Measurements from ENCODE around the gene CNTNAP5.

Gene CNTNAP5

GRCh38 chr2:124604940-124605339 lies 579.9 kb downstream of the CNTNAP5 start:
- Histone ChIP-seq H3K79me2 (ENCODE audit: low read length) (no peaks in the 10 kb centered on the region), H3K27me3 (ENCODE audit: low read depth, low read length) (no peaks in the 10 kb centered on the region), H2AFZ (ENCODE audit: low read depth, low read length) (no peak overlapping the region), H3K36me3 (replicated peaks; ENCODE audit: low read depth, low read length) (no peaks in the 10 kb centered on the region), H3K9ac (ENCODE audit: low read length) (no peak overlapping the region), H3K4me3 (ENCODE audit: low read length) (no peak overlapping the region), H3K27ac (ENCODE audit: low read length) (no peak overlapping the region), H3K9me3 (ENCODE audit: insufficient read depth, low read length) (no peaks in the 10 kb centered on the region), H3K4me2 (ENCODE audit: low read length) (no peak overlapping the region), H3K4me1 (ENCODE audit: low read length) (no peaks in the 10 kb centered on the region), H4K20me1 (ENCODE audit: insufficient read depth, low read length) (no peaks in the 10 kb centered on the region)
- TF ChIP-seq CTCF (IDR thresholded peaks at IDR 0.05; ENCODE audit: low read depth, low read length) = no peak
- TF ChIP-seq EZH2phosphoT487 (IDR thresholded peaks at IDR 0.05; ENCODE audit: low read depth) = no peak

GRCh38 chr2:124607679-124608078 lies 582.6 kb downstream of the CNTNAP5 start:
- no peak for TF ChIP-seq CTCF (IDR thresholded peaks at IDR 0.05; ENCODE audit: low read depth, low read length)
- no peak for TF ChIP-seq EZH2phosphoT487 (IDR thresholded peaks at IDR 0.05; ENCODE audit: low read depth)
- H3K9ac ChIP-seq (ENCODE audit: low read length) = no peak overlapping the region
- H3K9me3 ChIP-seq (ENCODE audit: insufficient read depth, low read length) = no peaks in the 10 kb centered on the region
- no peaks in the 10 kb centered on the region for H3K79me2 ChIP-seq (ENCODE audit: low read length)
- no peaks in the 10 kb centered on the region for H4K20me1 ChIP-seq (ENCODE audit: insufficient read depth, low read length)
- H3K4me3 ChIP-seq (ENCODE audit: low read length) = no peak overlapping the region
- H3K4me2 ChIP-seq (ENCODE audit: low read length) = no peak overlapping the region
- H3K27me3 ChIP-seq (ENCODE audit: low read depth, low read length) = no peaks in the 10 kb centered on the region
- H3K27ac ChIP-seq (ENCODE audit: low read length) = no peak overlapping the region
- H3K36me3 ChIP-seq (replicated peaks; ENCODE audit: low read depth, low read length) = no peaks in the 10 kb centered on the region
- H2AFZ ChIP-seq (ENCODE audit: low read depth, low read length) = no peak overlapping the region
- H3K4me1 ChIP-seq (ENCODE audit: low read length) = no peaks in the 10 kb centered on the region

DNA sequence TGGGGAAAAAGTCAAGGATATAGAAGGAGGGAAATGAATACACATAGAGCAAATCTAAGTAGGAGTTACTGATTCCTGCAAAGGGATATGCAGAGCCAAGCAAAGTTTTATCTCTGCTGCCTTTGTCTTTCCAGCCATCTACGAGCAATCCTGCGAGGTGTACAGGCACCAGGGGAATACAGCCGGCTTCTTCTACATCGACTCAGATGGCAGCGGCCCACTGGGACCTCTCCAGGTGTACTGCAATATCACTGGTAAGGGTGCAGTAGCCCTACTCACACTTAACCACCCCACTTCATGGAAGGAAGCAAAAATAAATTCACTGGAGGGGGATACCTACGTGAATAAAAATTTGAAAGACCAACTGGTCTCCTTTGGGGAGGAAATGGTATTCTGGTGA lies 584.6 kb downstream of the CNTNAP5 start:
- H3K27me3 ChIP-seq (ENCODE audit: low read depth, low read length) = no peaks in the 10 kb centered on the region
- no peaks in the 10 kb centered on the region for H3K4me1 ChIP-seq (ENCODE audit: low read length)
- no peaks in the 10 kb centered on the region for H3K9me3 ChIP-seq (ENCODE audit: insufficient read depth, low read length)
- no peak overlapping the region for H2AFZ ChIP-seq (ENCODE audit: low read depth, low read length)
- TF ChIP-seq EZH2phosphoT487 (IDR thresholded peaks at IDR 0.05; ENCODE audit: low read depth) (no peak), CTCF (IDR thresholded peaks at IDR 0.05; ENCODE audit: low read depth, low read length) (no peak)
- no peaks in the 10 kb centered on the region for H4K20me1 ChIP-seq (ENCODE audit: insufficient read depth, low read length)
- H3K36me3 ChIP-seq (replicated peaks; ENCODE audit: low read depth, low read length) = no peaks in the 10 kb centered on the region
- no peak overlapping the region for H3K9ac ChIP-seq (ENCODE audit: low read length)
- no peak overlapping the region for H3K4me3 ChIP-seq (ENCODE audit: low read length)
- H3K79me2 ChIP-seq (ENCODE audit: low read length) = no peaks in the 10 kb centered on the region
- H3K27ac ChIP-seq (ENCODE audit: low read length) = no peak overlapping the region
- H3K4me2 ChIP-seq (ENCODE audit: low read length) = no peak overlapping the region

DNA sequence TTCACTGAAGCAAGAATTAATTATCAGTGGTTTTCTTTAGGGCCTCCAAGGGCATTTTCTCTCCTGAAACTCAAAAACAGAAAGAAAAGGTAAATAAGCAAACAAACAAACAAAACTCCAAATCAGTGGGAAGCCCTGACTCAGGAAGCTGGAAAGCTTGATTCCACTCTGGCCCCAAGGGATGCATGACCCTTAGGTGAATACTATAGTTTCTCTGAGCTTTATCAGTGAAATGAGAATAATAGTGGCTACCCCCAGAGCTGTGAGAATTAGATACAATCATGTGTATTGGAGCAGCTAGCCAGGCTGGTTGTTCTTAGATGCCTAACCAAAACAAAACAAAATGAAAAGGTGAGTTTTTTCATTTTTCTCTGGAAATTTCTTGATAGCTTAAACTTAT lies 585.1 kb downstream of the CNTNAP5 start:
- Histone ChIP-seq H3K79me2 (ENCODE audit: low read length) (no peaks in the 10 kb centered on the region), H3K4me1 (ENCODE audit: low read length) (no peaks in the 10 kb centered on the region), H3K4me3 (ENCODE audit: low read length) (no peak overlapping the region), H3K9me3 (ENCODE audit: insufficient read depth, low read length) (no peaks in the 10 kb centered on the region), H3K27ac (ENCODE audit: low read length) (no peak overlapping the region), H3K9ac (ENCODE audit: low read length) (no peak overlapping the region), H3K27me3 (ENCODE audit: low read depth, low read length) (no peaks in the 10 kb centered on the region), H3K4me2 (ENCODE audit: low read length) (no peak overlapping the region), H2AFZ (ENCODE audit: low read depth, low read length) (no peak overlapping the region), H3K36me3 (replicated peaks; ENCODE audit: low read depth, low read length) (no peaks in the 10 kb centered on the region), H4K20me1 (ENCODE audit: insufficient read depth, low read length) (no peaks in the 10 kb centered on the region)
- TF ChIP-seq EZH2phosphoT487 (IDR thresholded peaks at IDR 0.05; ENCODE audit: low read depth) = no peak
- no peak for TF ChIP-seq CTCF (IDR thresholded peaks at IDR 0.05; ENCODE audit: low read depth, low read length)
